ENCODE measurements around the gene GKN2. TPM values are rescaled to one million over a fixed set of nuclear protein-coding genes. Genes with fewer than 3 reads are reported as not detected.

The GKN2 gene
- total RNA-seq, 1 experiment from 2014 or later = not detected

DNA sequence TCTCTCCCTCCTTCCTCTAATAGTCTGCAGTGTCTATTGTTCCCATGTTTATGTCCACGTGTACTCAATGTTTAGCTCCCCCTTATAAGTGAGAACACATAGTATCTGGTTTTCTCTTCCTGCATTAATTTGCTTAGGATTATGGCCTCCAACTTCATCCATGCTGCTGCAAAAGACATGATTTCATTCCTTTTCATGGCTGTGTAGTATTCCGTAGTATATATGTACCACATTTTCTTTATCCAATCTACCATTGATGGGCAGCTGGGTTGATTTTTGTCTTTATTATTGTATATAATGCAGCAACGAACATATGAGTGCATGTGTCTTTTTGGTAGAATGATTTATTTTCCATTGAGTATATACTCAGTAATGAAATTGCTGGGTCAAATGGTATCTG is 13.8 kb downstream of the GKN2 start:
- no peak for ATAC-seq
- TF ChIP-seq CBX3 (IDR thresholded peaks at IDR 0.05; ENCODE audit: low read depth) (no peak), MAX (IDR thresholded peaks at IDR 0.05) (no peak), POLR2A (IDR thresholded peaks at IDR 0.05; ENCODE audit: borderline replicate concordance, extremely low read depth, insufficient read depth, insufficient read length) (no peak), YY1 (IDR thresholded peaks at IDR 0.05; ENCODE audit: extremely low read depth, insufficient replicate concordance, low read depth, low read length) (no peak), SIN3A (IDR thresholded peaks at IDR 0.05; ENCODE audit: low read depth) (no peak), ZNF274 (IDR thresholded peaks at IDR 0.05; ENCODE audit: low read depth, low read length) (no peak), CTCF (IDR thresholded peaks at IDR 0.05 in 2 of 3, conservative IDR thresholded peaks at IDR 0.05 in 1 of 3; ENCODE audit: borderline replicate concordance in 1 of 3, insufficient read depth in 1 of 3, low read depth in 2 of 3, low read length in 2 of 3) (no peak), REST (IDR thresholded peaks at IDR 0.05; ENCODE audit: low read depth) (no peak), EGR1 (IDR thresholded peaks at IDR 0.05; ENCODE audit: low read depth) (no peak), SP1 (IDR thresholded peaks at IDR 0.05; ENCODE audit: low read depth) (no peak), SRF (IDR thresholded peaks at IDR 0.05; ENCODE audit: low read depth) (no peak), TCF7L2 (IDR thresholded peaks at IDR 0.05; ENCODE audit: borderline replicate concordance, extremely low read depth, insufficient read depth, insufficient read length) (no peak), CEBPB (IDR thresholded peaks at IDR 0.05; ENCODE audit: low read depth) (no peak), ZFX (IDR thresholded peaks at IDR 0.05) (no peak), ZBTB33 (IDR thresholded peaks at IDR 0.05; ENCODE audit: extremely low read depth, insufficient replicate concordance, low read length) (no peak), RAD21 (IDR thresholded peaks at IDR 0.05; ENCODE audit: low read depth) (no peak), ELF1 (IDR thresholded peaks at IDR 0.05; ENCODE audit: borderline replicate concordance, low read depth) (no peak), JUND (IDR thresholded peaks at IDR 0.05) (no peak), FOSL1 (IDR thresholded peaks at IDR 0.05; ENCODE audit: low read depth) (no peak)
- H3K4me1 ChIP-seq (ENCODE audit: control insufficient read depth in 1 of 2, insufficient read depth in 2 of 2, low read length in 2 of 2) = peaks cover 0 to 4% of the 10 kb centered on the region in 2 experiments; a peak in 1 of 4 replicates

More for the DNA sequence above, 13.8 kb downstream of the GKN2 start:
- no peaks in the 10 kb centered on the region for H3K9me2 ChIP-seq (ENCODE audit: insufficient read depth)
- ChIA-PET CTCF (no interaction called here), POLR2A (no interaction called here), RAD21 (ENCODE audit: low non-redundant PET in 1 of 2, low total read pairs in 2 of 2, uncharacterized antibody in 2 of 2, unreplicated experiment in 2 of 2) (no interaction called here)
- no peaks in the 10 kb centered on the region for H3K79me2 ChIP-seq (ENCODE audit: insufficient read depth, low read length)
- no peaks in the 10 kb centered on the region for H3K36me3 ChIP-seq (ENCODE audit: control insufficient read depth in 1 of 2, insufficient read depth in 2 of 2, low read length in 2 of 2)
- H3K4me3 ChIP-seq (replicated peaks in 1 of 2; ENCODE audit: low read depth in 1 of 2, low read length in 2 of 2) = no peak overlapping the region
- H3K4me2 ChIP-seq (ENCODE audit: low read length) = no peak overlapping the region
- no peak overlapping the region for H2AFZ ChIP-seq (ENCODE audit: low read depth, low read length, poor library complexity, severe bottlenecking)
- no peaks in the 10 kb centered on the region for H3K27me3 ChIP-seq (ENCODE audit: insufficient read depth, low read length)
- no peak overlapping the region for H3K9ac ChIP-seq (ENCODE audit: low read length)
- no peaks in the 10 kb centered on the region for H3K9me3 ChIP-seq (ENCODE audit: control insufficient read depth in 1 of 2, insufficient read depth in 1 of 2, low read depth in 1 of 2, low read length in 2 of 2)
- DNase-seq (ENCODE audit: low read depth, low spot score) = no peak
- no peaks in the 10 kb centered on the region for H4K20me1 ChIP-seq (ENCODE audit: insufficient read depth)
- intact Hi-C loops (cut with micrococcal nuclease) = no loop called here
- no TSS peak for BruUV-seq (replicated peaks)
- no peak overlapping the region for H3K27ac ChIP-seq (ENCODE audit: low read depth, low read length)
